CD4-positive, alpha-beta memory T cell (primary cell): ENCODE data around the gene TSC22D3. TPM values are rescaled to one million over a fixed set of nuclear protein-coding genes. Genes with fewer than 3 reads are reported as not detected.
"Not testable (repeated sequence)": the region's sequence is repeated elsewhere in the genome, so short reads cannot be mapped to it uniquely, and the experiment has no call there.

Experiments used
- CTCF ChIA-PET: fragments of 350-600 bp; sonication (Branson Sonifier 250); formaldehyde crosslinking; loops from one replicate; lab custom pipeline; 2021; ENCODE audit warnings: inconsistent platforms; ENCODE audit not compliant: partially characterized antibody; lab: Charles Lee
- POLR2A ChIA-PET: fragments of 350-600 bp; sonication (Branson Sonifier 250); formaldehyde crosslinking; loops from one replicate; lab custom pipeline; 2021; ENCODE audit not compliant: partially characterized antibody; lab: Charles Lee
- DNase-seq, 5 donors: peaks; one replicate each; pipeline versions ENCODE4 v3.0.0 to v3.0.0-alpha.2; 2020 to 2022; ENCODE audit warnings: mixed read lengths in 1 of 5
- H3K27ac ChIP-seq: one replicate; pipeline ENCODE4 v1.7.0; 2013; ENCODE audit warnings: low read depth, low read length
- H3K27me3 ChIP-seq: 2 replicates; pipeline ENCODE4 v1.7.0; 2013; ENCODE audit warnings: mild to moderate bottlenecking, low read length, moderate library complexity; ENCODE audit not compliant: insufficient read depth
- H3K36me3 ChIP-seq: 2 replicates; pipeline ENCODE4 v1.7.0; 2013; ENCODE audit warnings: mild to moderate bottlenecking, low read length, moderate library complexity; ENCODE audit not compliant: insufficient read depth
- H3K4me1 ChIP-seq: 2 replicates; pipeline ENCODE4 v1.7.0; 2013; ENCODE audit warnings: mild to moderate bottlenecking, low read length, moderate library complexity; ENCODE audit not compliant: insufficient read depth
- H3K4me3 ChIP-seq, 2 donors: one replicate each; pipeline ENCODE4 v1.7.0; 2013; ENCODE audit warnings: low read length in 2 of 2, mild to moderate bottlenecking in 1 of 2
- H3K9me3 ChIP-seq, 2 donors: one replicate each; pipeline ENCODE4 v1.7.0; 2013; ENCODE audit warnings: low read length in 2 of 2, control low read depth in 1 of 2; ENCODE audit not compliant: control insufficient read depth in 1 of 2
- H3K27ac Mint-ChIP-seq, 7 donors: one replicate each; pipeline ENCODE4 v1.8.0; 2020 to 2021; ENCODE audit warnings: mixed read lengths in 7 of 7, mild to moderate bottlenecking in 6 of 7, inconsistent platforms in 3 of 7, moderate library complexity in 3 of 7
- H3K27me3 Mint-ChIP-seq, 2 donors: one replicate each; pipeline ENCODE4 v1.8.0; 2020 to 2021; ENCODE audit warnings: mixed read lengths in 2 of 2
- H3K36me3 Mint-ChIP-seq, 2 donors: one replicate each; pipeline ENCODE4 v1.8.0; 2020 to 2021; ENCODE audit warnings: mixed read lengths in 2 of 2, inconsistent platforms in 1 of 2, mild to moderate bottlenecking in 1 of 2
- H3K4me1 Mint-ChIP-seq, 4 donors: one replicate each; pipeline ENCODE4 v1.8.0; 2020 to 2021; ENCODE audit warnings: mixed read lengths in 4 of 4, mild to moderate bottlenecking in 1 of 4
- H3K4me3 Mint-ChIP-seq, 8 donors: one replicate each; pipeline ENCODE4 v1.8.0; 2020 to 2021; ENCODE audit warnings: mixed read lengths in 8 of 8, mild to moderate bottlenecking in 7 of 8, moderate library complexity in 6 of 8, inconsistent platforms in 3 of 8
- H3K9me3 Mint-ChIP-seq, 8 donors: one replicate each; pipeline ENCODE4 v1.8.0; 2020 to 2021; ENCODE audit warnings: mixed read lengths in 8 of 8, mild to moderate bottlenecking in 5 of 8, inconsistent platforms in 3 of 8, moderate library complexity in 1 of 8
- intact Hi-C: fragments of 100-400 bp; cut with micrococcal nuclease; formaldehyde crosslinking; loops from one replicate; pipeline ENCODE4 v1.15.1; 2023
- polyA plus RNA-seq, 2 donors: library from polyadenylated mRNA; unstranded; fragments of 300-500 nt; fragmentation: Illumina TruSeq; gene quantifications; one replicate each; pipeline ENCODE4 v1.2.3, GENCODE V29; 2021
- total RNA-seq, 2 experiments: library from RNA; stranded (reverse); gene quantifications; one replicate each; pipeline ENCODE4 v1.2.3, GENCODE V29; 2021

TSC22D3 gene
- total and polyA plus RNA-seq, 4 experiments from 2014 or later, result 195 to 1,424 (median 481) TPM

- H3K9me3 ChIP-seq, result no peaks in the 10 kb centered on the region
- peaks cover 49% of the 10 kb centered on the region for H3K4me1 ChIP-seq
- H3K36me3 ChIP-seq, result no peaks in the 10 kb centered on the region
- peak overlapping the region; percentile 36 to 70 for H3K4me3 ChIP-seq
- Mint-ChIP-seq H3K27me3 (no peaks in the 10 kb centered on the region), H3K36me3 (peaks cover 0 to 7% of the 10 kb centered on the region in 2 donors), H3K27ac (peak overlapping the region; percentile 96 to 100 (median 99)), H3K4me1 (peaks cover 26 to 58% (median 50%) of the 10 kb centered on the region in 4 donors), H3K4me3 (peak overlapping the region; percentile 73 to 92 (median 84)), H3K9me3 (peaks cover 0 to 2% (median 0%) of the 10 kb centered on the region in 8 donors)
- intact Hi-C loops, result loop anchor here (1.0 to 5.0 kb wide), 7 partner anchors 14 to 419 kb away; partner anchors contain the start of genes ATG4A, NCBP2L and PSMD10
- peak; percentile 91 to 92 (median 92) for DNase-seq
- peak overlapping the region; percentile 97 for H3K27ac ChIP-seq
- CTCF ChIA-PET, result interaction anchor here (0.7 to 13.2 kb wide), 26 partner anchors 8 to 222 kb away, joined by 3 to 462 read pairs (median 4); partner anchors contain the start of genes NCBP2L, PRPS1 and TSC22D3
- POLR2A ChIA-PET, result interaction anchor here (0.6 to 20.8 kb wide), 17 partner anchors 9 to 346 kb away, joined by 3 to 1740 read pairs (median 10); partner anchors contain the start of genes NCBP2L, PRPS1 and TSC22D3
- no peaks in the 10 kb centered on the region for H3K27me3 ChIP-seq
Observed at GRCh38 chrX:107672955-107673378, 102.6 kb downstream of the TSC22D3 start.

DNA sequence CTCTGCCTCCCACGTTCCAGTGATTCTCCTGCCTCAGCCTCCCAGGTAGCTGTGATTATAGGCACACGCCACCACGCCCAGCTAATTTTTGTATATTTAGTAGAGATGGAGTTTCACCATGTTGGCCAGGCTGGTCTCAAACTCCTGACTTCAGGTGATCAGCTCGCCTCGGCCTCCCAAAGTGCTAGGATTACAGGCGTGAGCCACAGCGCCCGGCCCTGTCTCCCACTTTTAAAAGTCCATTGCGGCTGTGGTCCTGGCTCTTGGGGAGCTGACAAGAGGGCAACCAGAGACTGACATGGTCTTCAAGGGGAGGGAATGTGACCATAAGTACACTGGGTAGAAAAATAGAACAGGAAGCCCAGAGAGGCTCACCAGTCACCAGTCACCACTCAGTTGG lies 104.3 kb downstream of the TSC22D3 start:
- ChIA-PET POLR2A (interaction anchor here (0.7 to 20.8 kb wide), 4 partner anchors 42 to 104 kb away, joined by 4 to 1740 read pairs (median 73); partner anchors contain the start of gene TSC22D3), CTCF (interaction anchor here (1.1 to 13.2 kb wide), 4 partner anchors 14 to 106 kb away, joined by 4 to 462 read pairs (median 59); partner anchors contain the start of genes NCBP2L and TSC22D3)
- not testable (repeated sequence) for H3K36me3 ChIP-seq, H3K27ac ChIP-seq, H3K4me3 ChIP-seq, H3K27me3 ChIP-seq, DNase-seq, H3K36me3 Mint-ChIP-seq, H3K9me3 Mint-ChIP-seq, H3K27me3 Mint-ChIP-seq, H3K9me3 ChIP-seq, H3K4me3 Mint-ChIP-seq
- intact Hi-C loops, result loop anchor here (5.0 kb wide), 3 partner anchors 346 to 421 kb away; partner anchors contain the start of genes ATG4A and PSMD10
- Mint-ChIP-seq H3K4me1 (peaks cover 26 to 50% (median 44%) of the 10 kb centered on the region in 4 donors), H3K27ac (peak overlapping the region in 6 of 7 donors; percentile 35 to 88 (median 70))
- peaks cover 37% of the 10 kb centered on the region for H3K4me1 ChIP-seq

GRCh38 chrX:107669885-107670628 lies 105.5 kb downstream of the TSC22D3 start:
- no peak overlapping the region for H3K4me3 Mint-ChIP-seq
- Histone ChIP-seq H3K36me3 (no peaks in the 10 kb centered on the region), H3K4me3 (no peak overlapping the region), H3K9me3 (no peaks in the 10 kb centered on the region), H3K27ac (no peak overlapping the region), H3K4me1 (peaks cover 25% of the 10 kb centered on the region), H3K27me3 (no peaks in the 10 kb centered on the region)
- peak overlapping the region in 3 of 7 donors; percentile 38 to 87 (median 52) for H3K27ac Mint-ChIP-seq
- no peaks in the 10 kb centered on the region for H3K27me3 Mint-ChIP-seq
- no peak for DNase-seq
- ChIA-PET CTCF (interaction anchor here (1.1 to 18.6 kb wide), 5 partner anchors 13 to 132 kb away, joined by 3 to 462 read pairs (median 110); partner anchors contain the start of genes NCBP2L and TSC22D3), POLR2A (interaction anchor here (0.7 to 20.8 kb wide), 7 partner anchors 9 to 107 kb away, joined by 3 to 1740 read pairs (median 4); partner anchors contain the start of genes NCBP2L, PRPS1 and TSC22D3)
- intact Hi-C loops, result loop anchor here (5.0 kb wide), 3 partner anchors 347 to 422 kb away; partner anchors contain the start of genes ATG4A and PSMD10
- H3K36me3 Mint-ChIP-seq, result peaks cover 3 to 5% of the 10 kb centered on the region in 2 donors
- H3K9me3 Mint-ChIP-seq, result peaks cover 0 to 2% (median 0%) of the 10 kb centered on the region in 8 donors
- H3K4me1 Mint-ChIP-seq, result peaks cover 18 to 39% (median 34%) of the 10 kb centered on the region in 4 donors

DNA sequence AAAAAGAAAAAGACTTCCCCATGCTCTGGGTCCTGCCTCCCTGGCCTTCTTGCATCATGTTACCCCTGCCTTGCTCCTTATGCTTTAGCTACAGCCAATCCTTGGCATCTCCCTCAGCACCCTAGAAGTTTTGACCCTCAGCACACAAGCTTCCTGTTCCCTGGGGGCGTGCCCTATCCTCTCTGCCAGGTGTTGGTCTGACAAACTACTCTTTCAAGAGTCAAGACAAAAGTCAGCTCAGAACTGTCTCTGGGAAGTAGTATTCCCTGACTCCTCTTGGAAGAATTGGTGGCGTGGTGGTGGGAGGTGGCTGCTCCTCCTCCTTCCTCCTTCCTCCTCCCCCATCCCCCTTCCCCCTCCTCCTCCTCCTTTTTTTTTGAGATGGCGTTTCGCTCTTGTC lies 106.3 kb downstream of the TSC22D3 start:
- ChIA-PET POLR2A (interaction anchor here (0.7 to 20.8 kb wide), 5 partner anchors 9 to 108 kb away, joined by 3 to 1740 read pairs (median 4); partner anchors contain the start of genes NCBP2L and PRPS1), CTCF (interaction anchor here (1.1 to 18.6 kb wide), 4 partner anchors 12 to 131 kb away, joined by 3 to 462 read pairs (median 178); partner anchors contain the start of genes NCBP2L and TSC22D3)
- H3K4me1 ChIP-seq, result peaks cover 18% of the 10 kb centered on the region
- no peak overlapping the region for H3K27ac ChIP-seq
- peaks cover 0 to 2% (median 0%) of the 10 kb centered on the region in 8 donors for H3K9me3 Mint-ChIP-seq
- intact Hi-C loops, result no loop called here
- H3K4me3 ChIP-seq, result no peak overlapping the region
- DNase-seq, result no peak
- no peaks in the 10 kb centered on the region for H3K27me3 Mint-ChIP-seq
- H3K36me3 Mint-ChIP-seq, result peaks cover 3 to 5% of the 10 kb centered on the region in 2 donors
- H3K9me3 ChIP-seq, result no peaks in the 10 kb centered on the region
- peaks cover 12 to 31% (median 26%) of the 10 kb centered on the region in 4 donors for H3K4me1 Mint-ChIP-seq
- no peaks in the 10 kb centered on the region for H3K27me3 ChIP-seq
- H3K36me3 ChIP-seq, result no peaks in the 10 kb centered on the region
- H3K4me3 Mint-ChIP-seq, result peak overlapping the region in 1 of 8 donors; percentile 48
- H3K27ac Mint-ChIP-seq, result peak overlapping the region in 4 of 7 donors; percentile 10 to 85 (median 53)

DNA sequence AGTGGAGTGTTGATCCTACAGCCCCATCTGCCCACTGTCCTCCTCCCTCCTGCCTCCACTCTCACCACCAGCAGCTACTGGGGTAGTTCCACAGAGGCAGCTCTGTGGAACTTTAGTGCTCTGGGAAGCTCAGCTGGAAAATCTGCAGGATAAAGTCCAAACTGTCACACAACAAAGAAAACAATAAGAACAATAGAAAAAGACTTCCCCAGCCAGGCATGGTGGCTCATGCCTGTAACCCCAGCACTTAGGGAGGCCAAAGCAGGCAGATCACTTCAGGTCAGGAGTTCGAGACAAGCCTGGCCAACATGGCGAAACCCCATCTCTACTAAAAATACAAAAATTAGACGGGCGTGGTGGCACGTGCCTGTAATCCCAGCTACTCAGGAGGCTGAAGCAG lies 106.9 kb downstream of the TSC22D3 start:
- H3K27ac ChIP-seq, H3K36me3 Mint-ChIP-seq, H3K9me3 ChIP-seq, H3K27me3 ChIP-seq, H3K4me3 ChIP-seq, H3K9me3 Mint-ChIP-seq, H3K4me3 Mint-ChIP-seq, H3K36me3 ChIP-seq, H3K27me3 Mint-ChIP-seq, DNase-seq, intact Hi-C loops: not testable (repeated sequence)
- Mint-ChIP-seq H3K27ac (peak overlapping the region in 1 of 7 donors; percentile 85), H3K4me1 (peaks cover 12 to 28% (median 21%) of the 10 kb centered on the region in 4 donors)
- H3K4me1 ChIP-seq, result peaks cover 17% of the 10 kb centered on the region
- POLR2A ChIA-PET, result interaction anchor here (1.2 to 20.8 kb wide), 4 partner anchors 10 to 109 kb away, joined by 4 to 1740 read pairs (median 5); partner anchors contain the start of genes NCBP2L and PRPS1
- CTCF ChIA-PET, result interaction anchor here (1.1 to 18.6 kb wide), 4 partner anchors 12 to 130 kb away, joined by 3 to 462 read pairs (median 178); partner anchors contain the start of genes NCBP2L and TSC22D3

DNA sequence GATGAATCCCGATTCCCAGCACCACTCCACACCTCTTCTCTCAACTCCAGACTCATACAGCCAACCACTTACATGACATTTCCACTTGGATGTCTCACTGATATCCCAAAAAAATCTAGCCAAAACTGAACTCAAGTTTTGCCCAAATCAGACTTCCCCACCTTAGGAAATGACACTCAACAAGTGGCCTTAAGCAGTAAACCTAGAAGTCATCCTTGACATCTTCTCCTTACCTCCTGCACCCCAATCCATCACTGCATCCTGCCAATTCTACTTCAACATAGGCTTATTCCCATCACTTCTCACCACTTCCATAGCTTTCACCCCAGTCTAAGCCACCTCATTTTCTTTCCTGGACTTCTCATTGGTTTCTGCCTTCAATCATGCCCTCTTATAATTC lies 108.2 kb downstream of the TSC22D3 start:
- Histone ChIP-seq H3K9me3 (no peaks in the 10 kb centered on the region), H3K4me3 (no peak overlapping the region), H3K27me3 (no peaks in the 10 kb centered on the region), H3K4me1 (peaks cover 4% of the 10 kb centered on the region), H3K27ac (no peak overlapping the region), H3K36me3 (no peaks in the 10 kb centered on the region)
- H3K27ac Mint-ChIP-seq, result peak overlapping the region in 3 of 7 donors; percentile 15 to 43 (median 38)
- H3K36me3 Mint-ChIP-seq, result peaks cover 3% of the 10 kb centered on the region in 2 donors
- peaks cover 3 to 17% (median 11%) of the 10 kb centered on the region in 4 donors for H3K4me1 Mint-ChIP-seq
- ChIA-PET CTCF (interaction anchor here (2.4 to 18.6 kb wide), 3 partner anchors 11 to 109 kb away, joined by 12 to 245 read pairs (median 110); partner anchors contain the start of genes NCBP2L and TSC22D3), POLR2A (interaction anchor here (1.6 kb wide), 1 partner anchor 48 kb away, joined by 4 read pairs; no protein-coding TSS in a partner anchor)
- intact Hi-C loops, result no loop called here
- H3K4me3 Mint-ChIP-seq, result no peak overlapping the region
- peaks cover 0 to 2% (median 0%) of the 10 kb centered on the region in 8 donors for H3K9me3 Mint-ChIP-seq
- H3K27me3 Mint-ChIP-seq, result no peaks in the 10 kb centered on the region
- no peak for DNase-seq
